WTC11 (cell line): ENCODE measurements around the gene NCKAP5.

Experiments
- ARID4B ChIP-seq: sonication (generic); formaldehyde crosslinking; IDR thresholded peaks from 2 replicates; pipeline ENCODE4 v1.8.0; 2023; ENCODE audit warnings: missing genetic modification reagents, mild to moderate bottlenecking, borderline replicate concordance
- SP1 ChIP-seq: sonication (generic); formaldehyde crosslinking; conservative IDR thresholded peaks from 2 replicates; pipeline ENCODE4 v1.8.1; 2022; ENCODE audit warnings: missing genetic modification reagents
- TP53 ChIP-seq: sonication (generic); formaldehyde crosslinking; IDR thresholded peaks from 2 replicates; pipeline ENCODE4 v1.8.1; 2023; ENCODE audit warnings: mild to moderate bottlenecking, missing genetic modification reagents
- ZBTB21 ChIP-seq: sonication (generic); formaldehyde crosslinking; IDR thresholded peaks from 2 replicates; pipeline ENCODE4 v1.8.1; 2023; ENCODE audit warnings: mild to moderate bottlenecking, missing genetic modification reagents, borderline replicate concordance
- TF ChIP-seq, protein P1 (sequence below): fragments of 200-600 bp; IDR thresholded peaks from 2 replicates; pipeline ENCODE4 v1.8.0; 2022; ENCODE audit warnings: antibody characterized with exemption
- TF ChIP-seq, protein P2 (sequence below): sonication (generic); formaldehyde crosslinking; conservative IDR thresholded peaks from 2 replicates; pipeline ENCODE4 v1.8.1; 2023; ENCODE audit warnings: mild to moderate bottlenecking, low read depth, missing genetic modification reagents, moderate library complexity

GRCh38 chr2:132978840-132979239 is 589.4 kb downstream of the NCKAP5 start:
- no peak for TF ChIP-seq ZBTB21
- TF ChIP-seq, protein P1, sequence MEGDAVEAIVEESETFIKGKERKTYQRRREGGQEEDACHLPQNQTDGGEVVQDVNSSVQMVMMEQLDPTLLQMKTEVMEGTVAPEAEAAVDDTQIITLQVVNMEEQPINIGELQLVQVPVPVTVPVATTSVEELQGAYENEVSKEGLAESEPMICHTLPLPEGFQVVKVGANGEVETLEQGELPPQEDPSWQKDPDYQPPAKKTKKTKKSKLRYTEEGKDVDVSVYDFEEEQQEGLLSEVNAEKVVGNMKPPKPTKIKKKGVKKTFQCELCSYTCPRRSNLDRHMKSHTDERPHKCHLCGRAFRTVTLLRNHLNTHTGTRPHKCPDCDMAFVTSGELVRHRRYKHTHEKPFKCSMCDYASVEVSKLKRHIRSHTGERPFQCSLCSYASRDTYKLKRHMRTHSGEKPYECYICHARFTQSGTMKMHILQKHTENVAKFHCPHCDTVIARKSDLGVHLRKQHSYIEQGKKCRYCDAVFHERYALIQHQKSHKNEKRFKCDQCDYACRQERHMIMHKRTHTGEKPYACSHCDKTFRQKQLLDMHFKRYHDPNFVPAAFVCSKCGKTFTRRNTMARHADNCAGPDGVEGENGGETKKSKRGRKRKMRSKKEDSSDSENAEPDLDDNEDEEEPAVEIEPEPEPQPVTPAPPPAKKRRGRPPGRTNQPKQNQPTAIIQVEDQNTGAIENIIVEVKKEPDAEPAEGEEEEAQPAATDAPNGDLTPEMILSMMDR: no peak
- TF ChIP-seq TP53 (CRISPR knock-in tag): no peak
- TF ChIP-seq, protein P2, sequence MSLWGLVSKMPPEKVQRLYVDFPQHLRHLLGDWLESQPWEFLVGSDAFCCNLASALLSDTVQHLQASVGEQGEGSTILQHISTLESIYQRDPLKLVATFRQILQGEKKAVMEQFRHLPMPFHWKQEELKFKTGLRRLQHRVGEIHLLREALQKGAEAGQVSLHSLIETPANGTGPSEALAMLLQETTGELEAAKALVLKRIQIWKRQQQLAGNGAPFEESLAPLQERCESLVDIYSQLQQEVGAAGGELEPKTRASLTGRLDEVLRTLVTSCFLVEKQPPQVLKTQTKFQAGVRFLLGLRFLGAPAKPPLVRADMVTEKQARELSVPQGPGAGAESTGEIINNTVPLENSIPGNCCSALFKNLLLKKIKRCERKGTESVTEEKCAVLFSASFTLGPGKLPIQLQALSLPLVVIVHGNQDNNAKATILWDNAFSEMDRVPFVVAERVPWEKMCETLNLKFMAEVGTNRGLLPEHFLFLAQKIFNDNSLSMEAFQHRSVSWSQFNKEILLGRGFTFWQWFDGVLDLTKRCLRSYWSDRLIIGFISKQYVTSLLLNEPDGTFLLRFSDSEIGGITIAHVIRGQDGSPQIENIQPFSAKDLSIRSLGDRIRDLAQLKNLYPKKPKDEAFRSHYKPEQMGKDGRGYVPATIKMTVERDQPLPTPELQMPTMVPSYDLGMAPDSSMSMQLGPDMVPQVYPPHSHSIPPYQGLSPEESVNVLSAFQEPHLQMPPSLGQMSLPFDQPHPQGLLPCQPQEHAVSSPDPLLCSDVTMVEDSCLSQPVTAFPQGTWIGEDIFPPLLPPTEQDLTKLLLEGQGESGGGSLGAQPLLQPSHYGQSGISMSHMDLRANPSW: no peak
- no peak for TF ChIP-seq ARID4B
- TF ChIP-seq SP1 (CRISPR knock-in tag): no peak
